Testis (tissue), 2 donors: ENCODE results near the gene WNT2.

Experiments
- POLR2A ChIP-seq: fragments of 450-650 bp; IDR thresholded peaks from one replicate; pipeline ENCODE4 v1.6.1; 2017; ENCODE audit warnings: antibody characterized with exemption, mild to moderate bottlenecking, moderate library complexity
- TF ChIP-seq, protein P1 (sequence below), 3 experiments: fragments of 450-650 bp in 2 of 3; fragments of 200-600 bp in 1 of 3; sonication (generic) in 1 of 3; IDR thresholded peaks; one replicate each; pipeline ENCODE4 v1.5.1; 2016 to 2019; ENCODE audit warnings: antibody characterized with exemption in 3 of 3, mild to moderate bottlenecking in 2 of 3, moderate library complexity in 1 of 3

DNA sequence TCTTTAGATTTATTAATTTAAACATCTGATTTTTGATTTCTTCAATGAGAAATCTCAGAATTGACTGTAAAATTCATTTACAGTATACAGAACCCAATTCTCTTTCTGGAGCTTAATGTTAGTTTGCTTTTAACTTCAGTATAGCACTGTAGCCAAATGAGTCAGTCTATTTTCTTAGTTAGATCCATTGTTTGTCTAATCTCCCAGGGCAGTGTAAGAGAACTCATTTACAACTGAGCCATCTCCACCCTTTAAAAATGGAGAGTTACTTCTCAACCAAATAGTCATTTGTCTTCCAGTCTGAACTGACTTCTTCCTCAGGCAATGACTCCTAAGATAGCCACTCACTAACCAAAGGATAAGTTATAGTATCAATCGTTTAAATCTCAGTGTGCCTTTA, 3.0 kb upstream of the WNT2 start:
- TF ChIP-seq, protein P1, sequence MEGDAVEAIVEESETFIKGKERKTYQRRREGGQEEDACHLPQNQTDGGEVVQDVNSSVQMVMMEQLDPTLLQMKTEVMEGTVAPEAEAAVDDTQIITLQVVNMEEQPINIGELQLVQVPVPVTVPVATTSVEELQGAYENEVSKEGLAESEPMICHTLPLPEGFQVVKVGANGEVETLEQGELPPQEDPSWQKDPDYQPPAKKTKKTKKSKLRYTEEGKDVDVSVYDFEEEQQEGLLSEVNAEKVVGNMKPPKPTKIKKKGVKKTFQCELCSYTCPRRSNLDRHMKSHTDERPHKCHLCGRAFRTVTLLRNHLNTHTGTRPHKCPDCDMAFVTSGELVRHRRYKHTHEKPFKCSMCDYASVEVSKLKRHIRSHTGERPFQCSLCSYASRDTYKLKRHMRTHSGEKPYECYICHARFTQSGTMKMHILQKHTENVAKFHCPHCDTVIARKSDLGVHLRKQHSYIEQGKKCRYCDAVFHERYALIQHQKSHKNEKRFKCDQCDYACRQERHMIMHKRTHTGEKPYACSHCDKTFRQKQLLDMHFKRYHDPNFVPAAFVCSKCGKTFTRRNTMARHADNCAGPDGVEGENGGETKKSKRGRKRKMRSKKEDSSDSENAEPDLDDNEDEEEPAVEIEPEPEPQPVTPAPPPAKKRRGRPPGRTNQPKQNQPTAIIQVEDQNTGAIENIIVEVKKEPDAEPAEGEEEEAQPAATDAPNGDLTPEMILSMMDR (IDR thresholded peaks at IDR 0.05) = no peak
- no peak for TF ChIP-seq POLR2A
